Activated B cell treated with CpG ODN at 0.5 μM for 24 hours (primary cell): ENCODE results near the gene NTRK1. TPM values are rescaled to one million over a fixed set of nuclear protein-coding genes. Genes with fewer than 3 reads are reported as not detected.

Experiments
- ATAC-seq: fragments of 200-7000 bp; cut with Tn5 transposase; one replicate; pipeline ENCODE4 v1.10.0; 2021; ENCODE audit warnings: low read depth, mild to moderate bottlenecking, moderate library complexity
- CTCF ChIA-PET: fragments of 350-600 bp; sonication (Branson Sonifier 250); formaldehyde crosslinking; loops from one replicate; lab custom pipeline; 2021; ENCODE audit warnings: antibody characterized with exemption; lab: Charles Lee
- POLR2A ChIA-PET: fragments of 350-600 bp; sonication (Branson Sonifier 250); formaldehyde crosslinking; loops from one replicate; lab custom pipeline; 2021; ENCODE audit warnings: antibody characterized with exemption; lab: Charles Lee
- DNase-seq: peaks from one replicate; pipeline ENCODE4 v3.0.0; 2022
- H3K27ac Mint-ChIP-seq: one replicate; pipeline ENCODE4 v1.8.0; 2020; ENCODE audit warnings: mixed read lengths
- H3K27me3 Mint-ChIP-seq: one replicate; pipeline ENCODE4 v1.8.0; 2021; ENCODE audit warnings: mixed read lengths
- H3K36me3 Mint-ChIP-seq: one replicate; pipeline ENCODE4 v1.8.0; 2021; ENCODE audit warnings: low read depth, mixed read lengths
- H3K4me1 Mint-ChIP-seq: one replicate; pipeline ENCODE4 v1.8.0; 2021; ENCODE audit warnings: mixed read lengths
- H3K4me3 Mint-ChIP-seq: one replicate; pipeline ENCODE4 v1.8.0; 2020; ENCODE audit warnings: mild to moderate bottlenecking, mixed read lengths
- H3K9me3 Mint-ChIP-seq: one replicate; pipeline ENCODE4 v1.8.0; 2020; ENCODE audit warnings: mixed read lengths
- CTCF ChIP-seq: fragments of 200-600 bp; IDR thresholded peaks from one replicate; pipeline ENCODE4 v1.8.0; 2022; ENCODE audit warnings: antibody characterized with exemption, mild to moderate bottlenecking
- intact Hi-C: fragments of 100-400 bp; cut with micrococcal nuclease; formaldehyde crosslinking; loops from one replicate; pipeline ENCODE4 v1.15.1; 2024
- total RNA-seq: library from RNA; stranded (reverse); gene quantifications from 2 replicates; pipeline ENCODE4 v1.2.3, GENCODE V29; 2022

Gene NTRK1
- total RNA-seq, 1 donor from 2014 or later, result 0.11 TPM

- no peak for TF ChIP-seq CTCF
- Mint-ChIP-seq H3K4me3 (no peak overlapping the region), H3K9me3 (no peaks in the 10 kb centered on the region), H3K27me3 (peaks cover 30% of the 10 kb centered on the region), H3K27ac (no peak overlapping the region), H3K4me1 (no peaks in the 10 kb centered on the region), H3K36me3 (no peaks in the 10 kb centered on the region)
- ChIA-PET POLR2A (interaction anchor here (0.6 kb wide), 1 partner anchor 120 kb away, joined by 4 read pairs; no protein-coding TSS in a partner anchor), CTCF (no interaction called here)
- intact Hi-C loops, result no loop called here
- DNase-seq (no peak), ATAC-seq (no peak)
These were observed 34.0 kb upstream of the NTRK1 start for GRCh38 chr1:156826630-156827029.

- no peaks in the 10 kb centered on the region for H3K9me3 Mint-ChIP-seq
- H3K27me3 Mint-ChIP-seq, result peaks cover 32% of the 10 kb centered on the region
- POLR2A ChIA-PET, result no interaction called here
- intact Hi-C loops, result no loop called here
- H3K4me1 Mint-ChIP-seq, result no peaks in the 10 kb centered on the region
- TF ChIP-seq CTCF, result no peak
- H3K36me3 Mint-ChIP-seq, result no peaks in the 10 kb centered on the region
- no peak overlapping the region for H3K4me3 Mint-ChIP-seq
- CTCF ChIA-PET, result no interaction called here
- DNase-seq (no peak), ATAC-seq (no peak)
- no peak overlapping the region for H3K27ac Mint-ChIP-seq
These were observed 32.1 kb upstream of the NTRK1 start for GRCh38 chr1:156828400-156829124.

GRCh38 chr1:156832434-156832833, 28.2 kb upstream of the NTRK1 start:
- Mint-ChIP-seq H3K27me3 (peaks cover 47% of the 10 kb centered on the region), H3K4me1 (no peaks in the 10 kb centered on the region), H3K27ac (no peak overlapping the region), H3K4me3 (no peak overlapping the region), H3K9me3 (no peaks in the 10 kb centered on the region), H3K36me3 (no peaks in the 10 kb centered on the region)
- TF ChIP-seq CTCF, result no peak
- intact Hi-C loops, result no loop called here
- no peak for DNase-seq
- ChIA-PET POLR2A (no interaction called here), CTCF (no interaction called here)
- no peak for ATAC-seq

- CTCF ChIA-PET, result no interaction called here
- H3K9me3 Mint-ChIP-seq, result no peaks in the 10 kb centered on the region
- no peaks in the 10 kb centered on the region for H3K36me3 Mint-ChIP-seq
- no peak overlapping the region for H3K27ac Mint-ChIP-seq
- H3K4me1 Mint-ChIP-seq, result no peaks in the 10 kb centered on the region
- H3K27me3 Mint-ChIP-seq, result peaks cover 53% of the 10 kb centered on the region
- intact Hi-C loops, result no loop called here
- DNase-seq, result no peak
- TF ChIP-seq CTCF, result no peak
- no peak overlapping the region for H3K4me3 Mint-ChIP-seq
- POLR2A ChIA-PET, result no interaction called here
- ATAC-seq, result no peak
These were observed 27.1 kb upstream of the NTRK1 start for GRCh38 chr1:156833603-156834002.

GRCh38 chr1:156834322-156834721, 26.3 kb upstream of the NTRK1 start:
- no peak overlapping the region for H3K4me3 Mint-ChIP-seq

More at GRCh38 chr1:156834322-156834721, 26.3 kb upstream of the NTRK1 start:
- no peak for TF ChIP-seq CTCF
- intact Hi-C loops, result no loop called here
- H3K27me3 Mint-ChIP-seq, result peaks cover 53% of the 10 kb centered on the region
- ChIA-PET CTCF (no interaction called here), POLR2A (no interaction called here)
- no peaks in the 10 kb centered on the region for H3K9me3 Mint-ChIP-seq
- no peaks in the 10 kb centered on the region for H3K36me3 Mint-ChIP-seq
- ATAC-seq (no peak), DNase-seq (no peak)
- no peak overlapping the region for H3K27ac Mint-ChIP-seq
- no peaks in the 10 kb centered on the region for H3K4me1 Mint-ChIP-seq
